Activated CD8-positive, alpha-beta memory T cell treated with anti-CD3 and anti-CD28 coated beads for 1 hour (primary cell): ENCODE data around the gene TAS2R19.

Source experiments
- DNase-seq, 2 donors: peaks; one replicate each; pipeline ENCODE4 v3.0.0-alpha.2; 2020; ENCODE audit warnings: low read depth in 1 of 2; ENCODE audit errors: extremely low read depth in 1 of 2

The TAS2R19 gene

GRCh38 chr12:10994307-10994706 is 28.1 kb downstream of the TAS2R19 start:
- DNase-seq, result no peak

GRCh38 chr12:10989107-10989506 is 33.3 kb downstream of the TAS2R19 start:
- no peak for DNase-seq

- DNase-seq, result no peak
Observed at GRCh38 chr12:10986812-10987211, 35.6 kb downstream of the TAS2R19 start, which contains the start of gene TAS2R50. TAS2R50 (minus strand) TSS chr12:10986912; CDS start chr12:10986860, 52 bp downstream.

- no peak for DNase-seq
Observed at GRCh38 chr12:10982244-10982643, 40.2 kb downstream of the TAS2R19 start.

GRCh38 chr12:10974965-10975364 is 47.5 kb downstream of the TAS2R19 start:
- no peak for DNase-seq
